K562 (cell line): ENCODE results near the gene ANXA4. TPM values are rescaled to one million over a fixed set of nuclear protein-coding genes. Genes with fewer than 3 reads are reported as not detected.

Experiments
- ATAC-seq: fragments of 200-7000 bp; cut with Tn5 transposase; 3 replicates; pipeline ENCODE4 v1.9.1; 2020; ENCODE audit warnings: moderate library complexity
- BruUV-seq: library from RNA; stranded (reverse); fragments of 400-500 nt; replicated peaks from 2 replicates; lab custom pipeline; 2021; lab: Mats Ljungman, UMichigan
- CTCF ChIA-PET: fragments of 300-600 bp; formaldehyde crosslinking; extraction: SDS; loops from one replicate; lab custom pipeline; 2021; ENCODE audit warnings: low intra/inter-chr PET ratio; lab: Yijun Ruan, JAX
- POLR2A ChIA-PET: fragments of 300-600, 350-650 bp; sonication (Branson Sonifier 250); formaldehyde crosslinking; extraction: SDS; loops from one replicate; lab custom pipeline; 2021; ENCODE audit warnings: antibody characterized with exemption, inconsistent platforms; lab: Yijun Ruan, JAX
- DNase-seq, 4 experiments: peaks; one replicate each; pipeline versions ENCODE4 v3.0.0 to v3.0.0-alpha.2; 2011 to 2018; ENCODE audit warnings: low spot score in 3 of 4, mixed read lengths in 3 of 4; ENCODE audit errors: extremely low read depth in 1 of 4
- FAIRE-seq: peaks from 2 replicates; lab custom pipeline; 2011; peaks lifted over from hg19 to GRCh38; lab: Jason Lieb, UNC
- H2AFZ ChIP-seq: 2 replicates; pipeline ENCODE4 v1.6.0; 2011; ENCODE audit warnings: low read depth, low read length, control low read depth, inconsistent platforms
- H3K27ac ChIP-seq: fragments of 200-600 bp; 3 replicates; pipeline ENCODE4 v1.8.0; 2011; ENCODE audit warnings: low read depth, mild to moderate bottlenecking, control low read depth, inconsistent platforms, low read length, moderate library complexity, mixed read lengths; ENCODE audit errors: extremely low read depth
- H3K27me3 ChIP-seq, 2 experiments: fragments of 300-600 bp in 1 of 2; 2 replicates in 1 of 2; 3 replicates in 1 of 2; pipeline versions ENCODE4 v1.6.0 to v1.8.0; 2011; ENCODE audit warnings: inconsistent platforms in 2 of 2, low read length in 2 of 2, mild to moderate bottlenecking in 1 of 2, mixed read lengths in 1 of 2, moderate library complexity in 1 of 2; ENCODE audit not compliant: control insufficient read depth in 2 of 2, insufficient read depth in 2 of 2
- H3K36me3 ChIP-seq: fragments of 300-600 bp; 3 replicates; pipeline ENCODE4 v1.8.0; 2011; ENCODE audit warnings: mild to moderate bottlenecking, low read length, inconsistent platforms; ENCODE audit not compliant: control insufficient read depth, insufficient read depth
- H3K4me1 ChIP-seq, 2 experiments: fragments of 200-600 bp in 1 of 2; replicated peaks in 1 of 2; 2 replicates in 1 of 2; 3 replicates in 1 of 2; pipeline versions ENCODE4 v1.5.1 to v1.8.0; 2011; ENCODE audit warnings: inconsistent platforms in 2 of 2, low read length in 2 of 2, mild to moderate bottlenecking in 1 of 2, mixed read lengths in 1 of 2, moderate library complexity in 1 of 2; ENCODE audit not compliant: control insufficient read depth in 2 of 2, insufficient read depth in 2 of 2
- H3K4me2 ChIP-seq: 2 replicates; pipeline ENCODE4 v1.6.1; 2011; ENCODE audit warnings: low read length, control low read depth, inconsistent platforms, mixed read lengths; ENCODE audit not compliant: insufficient read depth
- H3K4me3 ChIP-seq: fragments of 200-600 bp; sonication (generic), shearing (Covaris generic); 2 replicates; pipeline ENCODE4 v1.5.1; 2016; ENCODE audit warnings: control low read depth, inconsistent platforms
- H3K79me2 ChIP-seq: fragments of 200-600 bp; 3 replicates; pipeline ENCODE4 v1.8.0; 2011; ENCODE audit warnings: low read length, inconsistent platforms; ENCODE audit not compliant: control insufficient read depth, insufficient read depth
- H3K9ac ChIP-seq, 2 experiments: 2 replicates each; pipeline versions ENCODE4 v1.6.0 to v1.6.1; 2011; ENCODE audit warnings: low read depth in 2 of 2, low read length in 2 of 2, control low read depth in 1 of 2, inconsistent platforms in 1 of 2, mild to moderate bottlenecking in 1 of 2, mixed read lengths in 1 of 2; ENCODE audit not compliant: insufficient read depth in 1 of 2
- H3K9me1 ChIP-seq: one replicate; pipeline ENCODE4 v1.6.0; 2011; ENCODE audit warnings: inconsistent platforms, mild to moderate bottlenecking, low read length, moderate library complexity; ENCODE audit not compliant: control insufficient read depth, insufficient read depth
- H3K9me3 ChIP-seq: replicated peaks from 2 replicates; pipeline ENCODE4 v1.5.1; 2011; ENCODE audit warnings: low read depth, low read length, inconsistent platforms; ENCODE audit not compliant: control insufficient read depth, insufficient read depth
- H4K20me1 ChIP-seq: replicated peaks from 2 replicates; pipeline ENCODE4 v1.6.1; 2011; ENCODE audit warnings: low read length, inconsistent platforms, mixed read lengths; ENCODE audit not compliant: control insufficient read depth, insufficient read depth
- GATAD2A ChIP-seq: fragments of 450-650 bp; IDR thresholded peaks from 2 replicates; pipeline ENCODE4 v1.6.1; 2017
- NCOA1 ChIP-seq: fragments of 450-650 bp; IDR thresholded peaks from 2 replicates; pipeline ENCODE4 v1.6.1; 2016; ENCODE audit warnings: low read depth
- NCOA4 ChIP-seq: fragments of 450-650 bp; IDR thresholded peaks from 2 replicates; pipeline ENCODE4 v1.6.1; 2018; ENCODE audit warnings: mild to moderate bottlenecking; ENCODE audit not compliant: partially characterized antibody
- NRF1 ChIP-seq, 2 experiments: fragments of 450-650 bp; IDR thresholded peaks in 1 of 2; conservative IDR thresholded peaks in 1 of 2; 2 replicates each; pipeline ENCODE4 v1.6.1; 2014; ENCODE audit warnings: mild to moderate bottlenecking in 2 of 2
- SNIP1 ChIP-seq: fragments of 450-650 bp; IDR thresholded peaks from 2 replicates; pipeline ENCODE4 v1.7.1; 2017; ENCODE audit warnings: low read depth, mild to moderate bottlenecking
- WGBS: fragments of 100-300 bp; shearing (Covaris generic); methylation state at CpG from one replicate; pipeline ENCODE4 v1.1.6; 2016; ENCODE audit warnings: low coverage, mixed read lengths; ENCODE audit not compliant: insufficient coverage; ENCODE audit errors: missing lambda C conversion rate; 5-methylcytosine and 5-hydroxymethylcytosine counted together
- in situ Hi-C: fragments of 300-500 bp; cut with MboI; formaldehyde crosslinking; loops from 4 replicates; pipeline ENCODE4 v1.15.0; 2018; ENCODE audit warnings: inconsistent platforms, mixed read lengths
- intact Hi-C: fragments of 100-400 bp; cut with micrococcal nuclease; formaldehyde crosslinking; loops from 2 replicates; pipeline ENCODE4 v1.14.2; 2022
- polyA plus RNA-seq, 8 experiments: library from polyadenylated mRNA; depleted of rRNA in 4 of 8; stranded (reverse) in 5 of 8; unstranded in 3 of 8; fragments of >200 nt; fragmentation: Nextera tagmentation in 2 of 8; fragmentation: Illumina TruSeq in 1 of 8; extraction: Ambion mirVana in 2 of 8; extraction: Trizol in 1 of 8; gene quantifications; 2 replicates each; pipeline versions ENCODE4 v1.2.1 to v1.2.3, GENCODE V29; 2011 to 2014; ENCODE audit warnings: inconsistent platforms in 1 of 8, missing spikeins in 1 of 8
- total RNA-seq, 7 experiments: library from RNA; depleted of rRNA in 6 of 7; stranded (reverse); fragments of >200 nt in 6 of 7; fragmentation: Illumina TruSeq in 2 of 7; extraction: Trizol in 2 of 7; gene quantifications; 2 replicates each; pipeline versions ENCODE4 v1.2.1 to v1.2.3, GENCODE V29; 2011 to 2021; ENCODE audit warnings: low replicate concordance in 1 of 7
- TF ChIP-seq, protein P1 (sequence below): sonication (generic); formaldehyde crosslinking; IDR thresholded peaks from 2 replicates; pipeline ENCODE4 v1.8.0; 2022; ENCODE audit warnings: missing genetic modification reagents, mild to moderate bottlenecking, moderate library complexity, borderline replicate concordance
- TF ChIP-seq, protein P2 (sequence below): fragments of 450-650 bp; IDR thresholded peaks from one replicate; pipeline ENCODE4 v1.6.1; 2018; ENCODE audit warnings: mild to moderate bottlenecking, moderate library complexity; ENCODE audit not compliant: partially characterized antibody
- TF ChIP-seq, protein P3 (sequence below): fragments of 200-800 bp; sonication (Bioruptor generic); IDR thresholded peaks from 2 replicates; pipeline ENCODE4 v1.6.1; 2017; ENCODE audit warnings: missing genetic modification characterization, missing compliant biosample characterization
- TF ChIP-seq, protein P4 (sequence below): fragments of 250-450 bp; sonication (Bioruptor Pico); IDR thresholded peaks from 2 replicates; pipeline ENCODE4 v1.8.0; 2022; ENCODE audit warnings: moderate library complexity, mild to moderate bottlenecking, inconsistent platforms

The ANXA4 gene
- total and polyA plus RNA-seq, 9 of the 15 experiments (the other 6 are each of a cell fraction or from before 2014, with no cell fraction given) = 3.4 to 13.6 (median 11.6) TPM

DNA sequence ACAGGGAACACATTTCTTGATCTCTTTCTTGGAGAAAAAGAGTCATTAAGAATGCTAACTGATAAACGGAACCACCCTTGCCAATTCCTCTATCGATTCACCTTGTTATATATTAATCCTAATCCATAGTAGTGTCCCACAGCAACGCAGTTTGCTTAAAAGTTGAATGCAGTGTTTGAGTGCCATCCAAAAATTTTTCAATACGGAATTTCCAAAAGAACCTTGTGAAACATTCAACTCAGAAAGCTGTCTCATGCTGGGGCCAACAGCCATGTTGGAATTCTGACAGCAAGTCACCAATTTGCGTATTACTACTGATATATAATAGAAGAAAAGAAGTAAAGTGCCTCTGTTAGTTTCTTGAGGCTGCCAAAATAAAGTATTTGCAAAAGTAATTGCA is 42.3 kb downstream of the ANXA4 start (continued):
- TF ChIP-seq, protein P1, sequence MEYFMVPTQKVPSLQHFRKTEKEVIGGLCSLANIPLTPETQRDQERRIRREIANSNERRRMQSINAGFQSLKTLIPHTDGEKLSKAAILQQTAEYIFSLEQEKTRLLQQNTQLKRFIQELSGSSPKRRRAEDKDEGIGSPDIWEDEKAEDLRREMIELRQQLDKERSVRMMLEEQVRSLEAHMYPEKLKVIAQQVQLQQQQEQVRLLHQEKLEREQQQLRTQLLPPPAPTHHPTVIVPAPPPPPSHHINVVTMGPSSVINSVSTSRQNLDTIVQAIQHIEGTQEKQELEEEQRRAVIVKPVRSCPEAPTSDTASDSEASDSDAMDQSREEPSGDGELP (CRISPR knock-in tag) = no peak
- TF ChIP-seq, protein P2, sequence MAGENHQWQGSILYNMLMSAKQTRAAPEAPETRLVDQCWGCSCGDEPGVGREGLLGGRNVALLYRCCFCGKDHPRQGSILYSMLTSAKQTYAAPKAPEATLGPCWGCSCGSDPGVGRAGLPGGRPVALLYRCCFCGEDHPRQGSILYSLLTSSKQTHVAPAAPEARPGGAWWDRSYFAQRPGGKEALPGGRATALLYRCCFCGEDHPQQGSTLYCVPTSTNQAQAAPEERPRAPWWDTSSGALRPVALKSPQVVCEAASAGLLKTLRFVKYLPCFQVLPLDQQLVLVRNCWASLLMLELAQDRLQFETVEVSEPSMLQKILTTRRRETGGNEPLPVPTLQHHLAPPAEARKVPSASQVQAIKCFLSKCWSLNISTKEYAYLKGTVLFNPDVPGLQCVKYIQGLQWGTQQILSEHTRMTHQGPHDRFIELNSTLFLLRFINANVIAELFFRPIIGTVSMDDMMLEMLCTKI = no peak
- TF ChIP-seq NCOA4 (no peak), NCOA1 (no peak)
- TF ChIP-seq, protein P3, sequence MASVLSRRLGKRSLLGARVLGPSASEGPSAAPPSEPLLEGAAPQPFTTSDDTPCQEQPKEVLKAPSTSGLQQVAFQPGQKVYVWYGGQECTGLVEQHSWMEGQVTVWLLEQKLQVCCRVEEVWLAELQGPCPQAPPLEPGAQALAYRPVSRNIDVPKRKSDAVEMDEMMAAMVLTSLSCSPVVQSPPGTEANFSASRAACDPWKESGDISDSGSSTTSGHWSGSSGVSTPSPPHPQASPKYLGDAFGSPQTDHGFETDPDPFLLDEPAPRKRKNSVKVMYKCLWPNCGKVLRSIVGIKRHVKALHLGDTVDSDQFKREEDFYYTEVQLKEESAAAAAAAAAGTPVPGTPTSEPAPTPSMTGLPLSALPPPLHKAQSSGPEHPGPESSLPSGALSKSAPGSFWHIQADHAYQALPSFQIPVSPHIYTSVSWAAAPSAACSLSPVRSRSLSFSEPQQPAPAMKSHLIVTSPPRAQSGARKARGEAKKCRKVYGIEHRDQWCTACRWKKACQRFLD (CRISPR knock-in tag) = no peak
- TF ChIP-seq, all 486 proteins: peak for 0

DNA sequence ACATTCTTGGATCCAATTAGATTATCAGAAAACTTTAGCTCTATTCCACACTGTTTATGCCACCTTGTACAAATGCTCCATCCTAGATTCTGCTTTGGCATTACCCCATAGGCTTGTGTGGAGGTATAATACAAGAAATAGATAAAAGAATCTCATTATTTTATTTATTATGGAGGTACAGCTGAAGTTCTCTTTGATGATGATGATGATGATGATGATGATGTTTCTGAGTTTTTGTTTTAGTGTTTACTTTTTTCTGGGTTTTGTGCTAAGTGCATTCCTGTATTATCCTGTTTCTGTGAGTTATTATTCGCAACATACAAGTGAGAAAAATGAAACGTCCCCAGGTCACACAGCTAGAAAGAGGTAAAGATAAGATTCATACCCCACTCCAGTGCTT is 43.4 kb downstream of the ANXA4 start:
- BruUV-seq = no TSS peak
- FAIRE-seq (no peak), DNase-seq (no peak), ATAC-seq (no peak)
- Histone ChIP-seq H3K9me1 (no peaks in the 10 kb centered on the region), H3K79me2 (no peaks in the 10 kb centered on the region), H3K4me1 (no peaks in the 10 kb centered on the region; a peak in 2 of 5 replicates), H2AFZ (no peak overlapping the region), H3K4me3 (no peak overlapping the region), H3K9ac (no peak overlapping the region), H3K27me3 (no peaks in the 10 kb centered on the region), H4K20me1 (no peaks in the 10 kb centered on the region), H3K27ac (no peak overlapping the region), H3K4me2 (no peak overlapping the region), H3K36me3 (no peaks in the 10 kb centered on the region), H3K9me3 (no peaks in the 10 kb centered on the region)
- ChIA-PET CTCF (no interaction called here), POLR2A (interaction anchor here (0.5 to 1.9 kb wide), 5 partner anchors 9 to 1216 kb away, joined by 3 to 8 read pairs (median 4); no protein-coding TSS in a partner anchor)
- in situ Hi-C loops (no loop called here), intact Hi-C loops (no loop called here)
- WGBS = 56% methylated on average over 2 of the region's 2 CpGs
- TF ChIP-seq, protein P4, sequence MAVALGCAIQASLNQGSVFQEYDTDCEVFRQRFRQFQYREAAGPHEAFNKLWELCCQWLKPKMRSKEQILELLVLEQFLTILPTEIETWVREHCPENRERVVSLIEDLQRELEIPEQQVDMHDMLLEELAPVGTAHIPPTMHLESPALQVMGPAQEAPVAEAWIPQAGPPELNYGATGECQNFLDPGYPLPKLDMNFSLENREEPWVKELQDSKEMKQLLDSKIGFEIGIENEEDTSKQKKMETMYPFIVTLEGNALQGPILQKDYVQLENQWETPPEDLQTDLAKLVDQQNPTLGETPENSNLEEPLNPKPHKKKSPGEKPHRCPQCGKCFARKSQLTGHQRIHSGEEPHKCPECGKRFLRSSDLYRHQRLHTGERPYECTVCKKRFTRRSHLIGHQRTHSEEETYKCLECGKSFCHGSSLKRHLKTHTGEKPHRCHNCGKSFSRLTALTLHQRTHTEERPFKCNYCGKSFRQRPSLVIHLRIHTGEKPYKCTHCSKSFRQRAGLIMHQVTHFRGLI (CRISPR knock-in tag) = no peak
- no peak for TF ChIP-seq NRF1 (conservative IDR thresholded peaks at IDR 0.05 in 1 of 2, IDR thresholded peaks at IDR 0.05 in 1 of 2)
- TF ChIP-seq SNIP1 = no peak
- no peak for TF ChIP-seq GATAD2A
